ENCODE results near the gene ZNF521. TPM values are rescaled to one million over a fixed set of nuclear protein-coding genes. Genes with fewer than 3 reads are reported as not detected.

Gene ZNF521
- total and polyA plus RNA-seq, 2 experiments from 2014 or later = 3.1 to 9.2 TPM

DNA sequence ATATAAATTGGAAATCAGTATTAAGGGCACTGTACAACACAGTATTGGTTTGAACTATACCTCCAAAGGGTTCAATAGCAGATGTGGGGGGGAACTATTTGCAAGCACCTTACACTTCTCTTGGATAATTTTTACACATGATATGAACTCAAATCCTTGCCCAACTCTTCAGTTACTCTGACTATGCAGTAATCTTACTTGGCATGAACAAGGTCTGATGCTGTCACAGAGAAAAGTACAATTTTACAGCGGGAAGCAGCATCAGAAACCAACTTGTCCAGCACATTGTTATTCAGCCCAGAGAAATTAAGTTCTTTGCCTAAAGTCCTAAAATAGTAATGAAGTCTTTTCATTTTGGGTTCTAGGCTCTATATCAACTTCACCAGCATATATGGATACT is 98.2 kb downstream of the ZNF521 start:
- Histone ChIP-seq H4K20me1 (replicated peaks; ENCODE audit: insufficient read depth) (no peaks in the 10 kb centered on the region), H2AFZ (no peak overlapping the region), H3K27me3 (ENCODE audit: insufficient read depth) (no peaks in the 10 kb centered on the region), H3K36me3 (ENCODE audit: insufficient read depth) (no peaks in the 10 kb centered on the region), H3K79me2 (replicated peaks; ENCODE audit: insufficient read depth) (no peaks in the 10 kb centered on the region), H3K4me2 (no peak overlapping the region), H3F3A (replicated peaks; ENCODE audit: low read depth) (no peaks in the 10 kb centered on the region), H3K9me2 (ENCODE audit: insufficient read depth) (no peaks in the 10 kb centered on the region), H3K4me3 (no peak overlapping the region), H3K27ac (ENCODE audit: low read depth) (no peak overlapping the region), H3K4me1 (ENCODE audit: insufficient read depth) (no peaks in the 10 kb centered on the region)
- no peak for ATAC-seq
- no peaks in the 10 kb centered on the region for H3K9me3 Mint-ChIP-seq
- no peak overlapping the region for H3K4me3 Mint-ChIP-seq
- no peak for TF ChIP-seq NANOG (IDR thresholded peaks at IDR 0.05; ENCODE audit: borderline replicate concordance)
- TF ChIP-seq EZH2phosphoT487 (IDR thresholded peaks at IDR 0.05; ENCODE audit: unreplicated experiment) = no peak
- TF ChIP-seq, protein P1, sequence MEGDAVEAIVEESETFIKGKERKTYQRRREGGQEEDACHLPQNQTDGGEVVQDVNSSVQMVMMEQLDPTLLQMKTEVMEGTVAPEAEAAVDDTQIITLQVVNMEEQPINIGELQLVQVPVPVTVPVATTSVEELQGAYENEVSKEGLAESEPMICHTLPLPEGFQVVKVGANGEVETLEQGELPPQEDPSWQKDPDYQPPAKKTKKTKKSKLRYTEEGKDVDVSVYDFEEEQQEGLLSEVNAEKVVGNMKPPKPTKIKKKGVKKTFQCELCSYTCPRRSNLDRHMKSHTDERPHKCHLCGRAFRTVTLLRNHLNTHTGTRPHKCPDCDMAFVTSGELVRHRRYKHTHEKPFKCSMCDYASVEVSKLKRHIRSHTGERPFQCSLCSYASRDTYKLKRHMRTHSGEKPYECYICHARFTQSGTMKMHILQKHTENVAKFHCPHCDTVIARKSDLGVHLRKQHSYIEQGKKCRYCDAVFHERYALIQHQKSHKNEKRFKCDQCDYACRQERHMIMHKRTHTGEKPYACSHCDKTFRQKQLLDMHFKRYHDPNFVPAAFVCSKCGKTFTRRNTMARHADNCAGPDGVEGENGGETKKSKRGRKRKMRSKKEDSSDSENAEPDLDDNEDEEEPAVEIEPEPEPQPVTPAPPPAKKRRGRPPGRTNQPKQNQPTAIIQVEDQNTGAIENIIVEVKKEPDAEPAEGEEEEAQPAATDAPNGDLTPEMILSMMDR (conservative IDR thresholded peaks at IDR 0.05; ENCODE audit: low read depth in 2 of 2) = no peak
- no peak for TF ChIP-seq ZNF114 (CRISPR knock-in tag; IDR thresholded peaks at IDR 0.05)
- TF ChIP-seq, protein P2, sequence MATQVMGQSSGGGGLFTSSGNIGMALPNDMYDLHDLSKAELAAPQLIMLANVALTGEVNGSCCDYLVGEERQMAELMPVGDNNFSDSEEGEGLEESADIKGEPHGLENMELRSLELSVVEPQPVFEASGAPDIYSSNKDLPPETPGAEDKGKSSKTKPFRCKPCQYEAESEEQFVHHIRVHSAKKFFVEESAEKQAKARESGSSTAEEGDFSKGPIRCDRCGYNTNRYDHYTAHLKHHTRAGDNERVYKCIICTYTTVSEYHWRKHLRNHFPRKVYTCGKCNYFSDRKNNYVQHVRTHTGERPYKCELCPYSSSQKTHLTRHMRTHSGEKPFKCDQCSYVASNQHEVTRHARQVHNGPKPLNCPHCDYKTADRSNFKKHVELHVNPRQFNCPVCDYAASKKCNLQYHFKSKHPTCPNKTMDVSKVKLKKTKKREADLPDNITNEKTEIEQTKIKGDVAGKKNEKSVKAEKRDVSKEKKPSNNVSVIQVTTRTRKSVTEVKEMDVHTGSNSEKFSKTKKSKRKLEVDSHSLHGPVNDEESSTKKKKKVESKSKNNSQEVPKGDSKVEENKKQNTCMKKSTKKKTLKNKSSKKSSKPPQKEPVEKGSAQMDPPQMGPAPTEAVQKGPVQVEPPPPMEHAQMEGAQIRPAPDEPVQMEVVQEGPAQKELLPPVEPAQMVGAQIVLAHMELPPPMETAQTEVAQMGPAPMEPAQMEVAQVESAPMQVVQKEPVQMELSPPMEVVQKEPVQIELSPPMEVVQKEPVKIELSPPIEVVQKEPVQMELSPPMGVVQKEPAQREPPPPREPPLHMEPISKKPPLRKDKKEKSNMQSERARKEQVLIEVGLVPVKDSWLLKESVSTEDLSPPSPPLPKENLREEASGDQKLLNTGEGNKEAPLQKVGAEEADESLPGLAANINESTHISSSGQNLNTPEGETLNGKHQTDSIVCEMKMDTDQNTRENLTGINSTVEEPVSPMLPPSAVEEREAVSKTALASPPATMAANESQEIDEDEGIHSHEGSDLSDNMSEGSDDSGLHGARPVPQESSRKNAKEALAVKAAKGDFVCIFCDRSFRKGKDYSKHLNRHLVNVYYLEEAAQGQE (IDR thresholded peaks at IDR 0.05; ENCODE audit: unreplicated experiment) = no peak
- TF ChIP-seq, protein P3, sequence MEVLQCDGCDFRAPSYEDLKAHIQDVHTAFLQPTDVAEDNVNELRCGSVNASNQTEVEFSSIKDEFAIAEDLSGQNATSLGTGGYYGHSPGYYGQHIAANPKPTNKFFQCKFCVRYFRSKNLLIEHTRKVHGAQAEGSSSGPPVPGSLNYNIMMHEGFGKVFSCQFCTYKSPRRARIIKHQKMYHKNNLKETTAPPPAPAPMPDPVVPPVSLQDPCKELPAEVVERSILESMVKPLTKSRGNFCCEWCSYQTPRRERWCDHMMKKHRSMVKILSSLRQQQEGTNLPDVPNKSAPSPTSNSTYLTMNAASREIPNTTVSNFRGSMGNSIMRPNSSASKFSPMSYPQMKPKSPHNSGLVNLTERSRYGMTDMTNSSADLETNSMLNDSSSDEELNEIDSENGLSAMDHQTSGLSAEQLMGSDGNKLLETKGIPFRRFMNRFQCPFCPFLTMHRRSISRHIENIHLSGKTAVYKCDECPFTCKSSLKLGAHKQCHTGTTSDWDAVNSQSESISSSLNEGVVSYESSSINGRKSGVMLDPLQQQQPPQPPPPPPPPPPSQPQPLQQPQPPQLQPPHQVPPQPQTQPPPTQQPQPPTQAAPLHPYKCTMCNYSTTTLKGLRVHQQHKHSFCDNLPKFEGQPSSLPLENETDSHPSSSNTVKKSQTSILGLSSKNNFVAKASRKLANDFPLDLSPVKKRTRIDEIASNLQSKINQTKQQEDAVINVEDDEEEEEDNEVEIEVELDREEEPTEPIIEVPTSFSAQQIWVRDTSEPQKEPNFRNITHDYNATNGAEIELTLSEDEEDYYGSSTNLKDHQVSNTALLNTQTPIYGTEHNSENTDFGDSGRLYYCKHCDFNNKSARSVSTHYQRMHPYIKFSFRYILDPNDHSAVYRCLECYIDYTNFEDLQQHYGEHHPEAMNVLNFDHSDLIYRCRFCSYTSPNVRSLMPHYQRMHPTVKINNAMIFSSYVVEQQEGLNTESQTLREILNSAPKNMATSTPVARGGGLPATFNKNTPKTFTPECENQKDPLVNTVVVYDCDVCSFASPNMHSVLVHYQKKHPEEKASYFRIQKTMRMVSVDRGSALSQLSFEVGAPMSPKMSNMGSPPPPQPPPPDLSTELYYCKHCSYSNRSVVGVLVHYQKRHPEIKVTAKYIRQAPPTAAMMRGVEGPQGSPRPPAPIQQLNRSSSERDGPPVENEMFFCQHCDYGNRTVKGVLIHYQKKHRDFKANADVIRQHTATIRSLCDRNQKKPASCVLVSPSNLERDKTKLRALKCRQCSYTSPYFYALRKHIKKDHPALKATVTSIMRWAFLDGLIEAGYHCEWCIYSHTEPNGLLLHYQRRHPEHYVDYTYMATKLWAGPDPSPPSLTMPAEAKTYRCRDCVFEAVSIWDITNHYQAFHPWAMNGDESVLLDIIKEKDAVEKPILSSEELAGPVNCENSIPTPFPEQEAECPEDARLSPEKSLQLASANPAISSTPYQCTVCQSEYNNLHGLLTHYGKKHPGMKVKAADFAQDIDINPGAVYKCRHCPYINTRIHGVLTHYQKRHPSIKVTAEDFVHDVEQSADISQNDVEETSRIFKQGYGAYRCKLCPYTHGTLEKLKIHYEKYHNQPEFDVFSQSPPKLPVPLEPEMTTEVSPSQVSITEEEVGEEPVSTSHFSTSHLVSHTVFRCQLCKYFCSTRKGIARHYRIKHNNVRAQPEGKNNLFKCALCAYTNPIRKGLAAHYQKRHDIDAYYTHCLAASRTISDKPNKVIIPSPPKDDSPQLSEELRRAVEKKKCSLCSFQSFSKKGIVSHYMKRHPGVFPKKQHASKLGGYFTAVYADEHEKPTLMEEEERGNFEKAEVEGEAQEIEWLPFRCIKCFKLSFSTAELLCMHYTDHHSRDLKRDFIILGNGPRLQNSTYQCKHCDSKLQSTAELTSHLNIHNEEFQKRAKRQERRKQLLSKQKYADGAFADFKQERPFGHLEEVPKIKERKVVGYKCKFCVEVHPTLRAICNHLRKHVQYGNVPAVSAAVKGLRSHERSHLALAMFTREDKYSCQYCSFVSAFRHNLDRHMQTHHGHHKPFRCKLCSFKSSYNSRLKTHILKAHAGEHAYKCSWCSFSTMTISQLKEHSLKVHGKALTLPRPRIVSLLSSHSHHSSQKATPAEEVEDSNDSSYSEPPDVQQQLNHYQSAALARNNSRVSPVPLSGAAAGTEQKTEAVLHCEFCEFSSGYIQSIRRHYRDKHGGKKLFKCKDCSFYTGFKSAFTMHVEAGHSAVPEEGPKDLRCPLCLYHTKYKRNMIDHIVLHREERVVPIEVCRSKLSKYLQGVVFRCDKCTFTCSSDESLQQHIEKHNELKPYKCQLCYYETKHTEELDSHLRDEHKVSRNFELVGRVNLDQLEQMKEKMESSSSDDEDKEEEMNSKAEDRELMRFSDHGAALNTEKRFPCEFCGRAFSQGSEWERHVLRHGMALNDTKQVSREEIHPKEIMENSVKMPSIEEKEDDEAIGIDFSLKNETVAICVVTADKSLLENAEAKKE (CRISPR knock-in tag; IDR thresholded peaks at IDR 0.05) = no peak
- no peak for TF ChIP-seq CREB1 (CRISPR knock-in tag; IDR thresholded peaks at IDR 0.05; ENCODE audit: low read depth)
- TF ChIP-seq POLR2AphosphoS5 (IDR thresholded peaks at IDR 0.05; ENCODE audit: low read depth) = no peak
- TF ChIP-seq EZH2 (IDR thresholded peaks at IDR 0.05; ENCODE audit: low read depth, unreplicated experiment) = no peak
- TF ChIP-seq STAT1 (IDR thresholded peaks at IDR 0.05; ENCODE audit: unreplicated experiment) = no peak
- TF ChIP-seq JUNB (IDR thresholded peaks at IDR 0.05; ENCODE audit: unreplicated experiment) = no peak
- TF ChIP-seq ZNF331 (CRISPR knock-in tag; IDR thresholded peaks at IDR 0.05; ENCODE audit: low read depth) = no peak
- no peaks in the 10 kb centered on the region for H3K36me3 Mint-ChIP-seq (ENCODE audit: low read depth)
- H3K4me1 Mint-ChIP-seq = peaks cover 8% of the 10 kb centered on the region
- no peaks in the 10 kb centered on the region for H3K27me3 Mint-ChIP-seq (ENCODE audit: insufficient read depth, low read depth, poor library complexity)
- no peak for DNase-seq (ENCODE audit: low spot score)
- H3K27ac Mint-ChIP-seq = no peak overlapping the region

Data from GM23338 (cell line).